A204.1 (cell line): Measurements from ENCODE around the gene IL1R2.

Experiments
- FAIRE-seq: peaks from 2 replicates; lab custom pipeline; 2012; peaks lifted over from hg19 to GRCh38; lab: Jason Lieb, UNC

The IL1R2 gene

GRCh38 chr2:101991721-101992145 is at the start of gene IL1R2:
TSS of gene IL1R2 (plus strand) at chr2:101991960. CDS start at chr2:102008576, 16,616 bp downstream.
- FAIRE-seq, result no peak

GRCh38 chr2:101942851-101943250 is 48.9 kb upstream of the IL1R2 start:
- FAIRE-seq, result no peak

GRCh38 chr2:101946372-101947039 is 45.3 kb upstream of the IL1R2 start:
- FAIRE-seq, result no peak

- FAIRE-seq, result no peak
Measured at GRCh38 chr2:101947374-101947773, 44.4 kb upstream of the IL1R2 start.

GRCh38 chr2:101948625-101949155 is 43.1 kb upstream of the IL1R2 start:
- no peak for FAIRE-seq

- FAIRE-seq, result no peak
Measured at GRCh38 chr2:101949304-101949703, 42.5 kb upstream of the IL1R2 start.

- FAIRE-seq, result no peak
Measured at GRCh38 chr2:101951296-101951695, 40.5 kb upstream of the IL1R2 start.

- FAIRE-seq, result no peak
Measured at GRCh38 chr2:101952551-101952950, 39.2 kb upstream of the IL1R2 start.

GRCh38 chr2:101956465-101957438 is 35.0 kb upstream of the IL1R2 start:
- no peak for FAIRE-seq

- FAIRE-seq, result no peak
Measured at GRCh38 chr2:101958061-101958460, 33.7 kb upstream of the IL1R2 start.

- no peak for FAIRE-seq
Measured at GRCh38 chr2:101960819-101961337, 30.9 kb upstream of the IL1R2 start.

- no peak for FAIRE-seq
Measured at GRCh38 chr2:101961338-101962191, 30.2 kb upstream of the IL1R2 start.

- no peak for FAIRE-seq
Measured at GRCh38 chr2:101962309-101962708, 29.5 kb upstream of the IL1R2 start.

GRCh38 chr2:101963198-101963597 is 28.6 kb upstream of the IL1R2 start:
- no peak for FAIRE-seq

GRCh38 chr2:101967826-101968513 is 23.8 kb upstream of the IL1R2 start:
- no peak for FAIRE-seq

- no peak for FAIRE-seq
Measured at GRCh38 chr2:101969723-101970122, 22.0 kb upstream of the IL1R2 start.

- FAIRE-seq, result no peak
Measured at GRCh38 chr2:101970901-101971300, 20.9 kb upstream of the IL1R2 start.

GRCh38 chr2:101971836-101972235 is 19.9 kb upstream of the IL1R2 start:
- FAIRE-seq, result no peak

- no peak for FAIRE-seq
Measured at GRCh38 chr2:101972621-101973434, 18.9 kb upstream of the IL1R2 start.

GRCh38 chr2:101974663-101975062 is 17.1 kb upstream of the IL1R2 start:
- FAIRE-seq, result no peak
